ENCODE data around the gene TM9SF2. TPM values are rescaled to one million over a fixed set of nuclear protein-coding genes. Genes with fewer than 3 reads are reported as not detected.

The TM9SF2 gene
- total RNA-seq, 2 donors from 2014 or later, result 49.8 to 63.6 TPM

GRCh38 chr13:99555149-99555548 lies 53.9 kb downstream of the TM9SF2 start:
- Histone ChIP-seq H3K27ac (no peak overlapping the region), H3K36me3 (replicated peaks in 1 of 2; ENCODE audit: insufficient read depth in 1 of 2, low read depth in 2 of 2) (peaks cover 0 to 28% of the 10 kb centered on the region in 2 donors)
- WGBS, 2 donors, result 42 to 58% methylated on average over 5 of the region's 5 CpGs

GRCh38 chr13:99556867-99557443 lies 55.7 kb downstream of the TM9SF2 start:
- no peak for ATAC-seq

More at GRCh38 chr13:99555149-99555548, 53.9 kb downstream of the TM9SF2 start:
- ATAC-seq (no peak), DNase-seq (no peak)
- Histone ChIP-seq H3K4me1 (no peaks in the 10 kb centered on the region), H3K4me3 (no peak overlapping the region), H3K27me3 (no peaks in the 10 kb centered on the region), H3K9me3 (no peaks in the 10 kb centered on the region)
- intact Hi-C loops (cut with DNase I), result no loop called here
- TF ChIP-seq CTCF (IDR thresholded peaks at IDR 0.05), result no peak
- no peak for TF ChIP-seq POLR2A (IDR thresholded peaks at IDR 0.05)

GRCh38 chr13:99558570-99559180 lies 57.4 kb downstream of the TM9SF2 start:
- no peak for ATAC-seq
- H3K4me1 ChIP-seq, result no peaks in the 10 kb centered on the region
- no peaks in the 10 kb centered on the region for H3K27me3 ChIP-seq
- DNase-seq, result no peak
- H3K4me3 ChIP-seq, result no peak overlapping the region
- intact Hi-C loops (cut with DNase I), result no loop called here
- H3K27ac ChIP-seq, result no peak overlapping the region
- WGBS, 2 donors, result 63 to 64% methylated on average over 4 of the region's 4 CpGs
- no peaks in the 10 kb centered on the region for H3K9me3 ChIP-seq
- H3K36me3 ChIP-seq (replicated peaks in 1 of 2; ENCODE audit: insufficient read depth in 1 of 2, low read depth in 2 of 2), result peaks cover 0 to 26% of the 10 kb centered on the region in 2 donors
- no peak for TF ChIP-seq POLR2A (IDR thresholded peaks at IDR 0.05)
- TF ChIP-seq CTCF (IDR thresholded peaks at IDR 0.05), result no peak

More at GRCh38 chr13:99556867-99557443, 55.7 kb downstream of the TM9SF2 start:
- Histone ChIP-seq H3K27me3 (no peaks in the 10 kb centered on the region), H3K4me3 (no peak overlapping the region), H3K9me3 (no peaks in the 10 kb centered on the region), H3K36me3 (replicated peaks in 1 of 2; ENCODE audit: insufficient read depth in 1 of 2, low read depth in 2 of 2) (peaks cover 0 to 30% of the 10 kb centered on the region in 2 donors), H3K4me1 (no peaks in the 10 kb centered on the region), H3K27ac (no peak overlapping the region)
- WGBS, 2 donors, result 92 to 95% methylated on average over 7 of the region's 7 CpGs
- intact Hi-C loops (cut with DNase I), result no loop called here
- TF ChIP-seq CTCF (IDR thresholded peaks at IDR 0.05) (no peak), POLR2A (IDR thresholded peaks at IDR 0.05) (no peak)
- no peak for DNase-seq

- WGBS, 2 donors, result 67 to 76% methylated on average over 2 of the region's 2 CpGs
- Histone ChIP-seq H3K27me3 (no peaks in the 10 kb centered on the region), H3K4me1 (no peaks in the 10 kb centered on the region), H3K4me3 (no peak overlapping the region), H3K36me3 (replicated peaks in 1 of 2; ENCODE audit: insufficient read depth in 1 of 2, low read depth in 2 of 2) (peaks cover 0 to 24% of the 10 kb centered on the region in 2 donors), H3K27ac (no peak overlapping the region), H3K9me3 (no peaks in the 10 kb centered on the region)
- no peak for TF ChIP-seq CTCF (IDR thresholded peaks at IDR 0.05)
- TF ChIP-seq POLR2A (IDR thresholded peaks at IDR 0.05), result no peak
- no peak for DNase-seq
- ATAC-seq, result no peak
- intact Hi-C loops (cut with DNase I), result no loop called here
These were observed 58.3 kb downstream of the TM9SF2 start for GRCh38 chr13:99559560-99559959.

GRCh38 chr13:99563404-99563803 lies 62.1 kb downstream of the TM9SF2 start:
- H3K4me1 ChIP-seq, result no peaks in the 10 kb centered on the region
- H3K36me3 ChIP-seq (replicated peaks in 1 of 2; ENCODE audit: insufficient read depth in 1 of 2, low read depth in 2 of 2), result peaks cover 0 to 11% of the 10 kb centered on the region in 2 donors
- H3K27me3 ChIP-seq, result no peaks in the 10 kb centered on the region
- intact Hi-C loops (cut with DNase I), result no loop called here
- no peak for ATAC-seq
- H3K4me3 ChIP-seq, result no peak overlapping the region
- H3K27ac ChIP-seq, result no peak overlapping the region
- no peak for DNase-seq
- no peak for TF ChIP-seq CTCF (IDR thresholded peaks at IDR 0.05)
- no peak for TF ChIP-seq POLR2A (IDR thresholded peaks at IDR 0.05)
- no peaks in the 10 kb centered on the region for H3K9me3 ChIP-seq
